Limb (tissue), 2 donors: ENCODE data around the gene ZNF502.

ENCODE experiments used
- DNase-seq, 2 donors: peaks; one replicate each; pipeline ENCODE4 v3.0.0-alpha.2; 2016; ENCODE audit errors: extremely low spot score in 2 of 2

Gene ZNF502

DNA sequence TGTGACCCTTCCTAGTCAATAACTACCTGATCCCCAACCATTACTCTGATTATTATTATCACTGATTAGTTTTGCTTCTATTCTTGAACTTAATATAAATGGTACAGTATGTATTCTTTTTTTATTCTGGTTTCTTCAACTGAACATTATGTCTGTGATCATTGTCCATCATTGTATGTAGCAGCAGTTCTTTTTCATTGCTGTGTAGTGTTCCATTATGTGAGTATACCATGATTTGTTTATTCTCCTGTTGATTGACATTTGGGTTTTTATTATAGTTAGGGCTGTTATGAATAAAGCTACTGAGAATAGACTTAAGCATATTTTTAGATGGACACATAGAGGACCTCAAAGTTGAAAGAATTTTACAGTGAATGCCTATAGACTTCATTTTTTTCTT is 51.8 kb downstream of the ZNF502 start:
- no peak for DNase-seq

DNA sequence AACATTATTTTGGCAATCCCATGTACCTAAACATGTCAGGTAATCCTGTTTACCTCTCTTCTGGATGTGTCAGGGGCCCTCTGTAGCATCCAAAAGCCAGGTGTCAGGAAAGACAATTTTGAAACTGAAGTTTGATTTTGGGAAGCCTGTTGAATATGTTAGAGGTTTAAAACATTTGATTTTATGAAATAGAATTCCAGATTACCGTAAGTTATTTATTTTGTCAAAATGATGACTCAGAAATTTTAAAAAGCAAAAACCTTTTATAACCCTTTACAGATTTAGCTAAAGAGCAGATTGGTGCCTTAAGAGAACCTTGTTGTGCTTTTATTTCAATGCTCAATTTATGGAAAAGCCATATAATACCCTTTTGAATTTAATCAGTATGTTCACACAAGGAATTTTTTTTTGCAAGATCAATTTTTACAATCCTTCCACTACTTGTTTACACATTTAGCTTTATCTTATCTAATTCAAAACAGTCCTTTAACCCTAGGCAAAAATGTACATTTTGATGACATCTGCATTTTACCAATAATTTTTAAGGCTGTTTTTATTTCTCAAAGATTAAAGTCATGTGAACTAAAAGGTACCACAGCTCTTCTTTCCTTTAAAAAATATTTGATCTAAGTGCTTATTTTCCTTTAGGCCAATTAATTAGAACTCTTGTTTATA is 59.1 kb downstream of the ZNF502 start:
- no peak for DNase-seq

- DNase-seq = no peak
Measured at GRCh38 chr3:44772099-44772442, 59.6 kb downstream of the ZNF502 start.
